ENCODE results near the gene SH2D3A.

DNA sequence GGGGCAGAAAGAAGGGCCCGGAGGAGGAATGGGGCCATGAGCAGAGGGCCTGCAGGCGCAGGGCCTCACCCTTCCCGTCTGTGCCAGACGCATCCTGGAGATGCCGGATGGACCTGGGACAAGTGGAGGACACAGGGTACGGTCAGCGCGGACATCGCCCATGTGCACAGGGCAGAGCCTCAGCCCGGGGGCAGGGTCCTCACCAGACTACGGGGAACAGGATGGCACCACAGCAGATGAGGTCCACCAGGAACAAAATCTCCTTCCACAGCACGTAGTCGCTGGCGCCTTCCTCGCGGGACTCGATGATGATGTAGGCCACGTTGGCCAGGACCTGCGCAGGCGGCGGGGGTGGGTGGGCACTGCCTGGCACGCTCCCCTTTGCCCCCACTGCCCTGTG, 35.4 kb downstream of the SH2D3A start:
- TF ChIP-seq, protein P1, sequence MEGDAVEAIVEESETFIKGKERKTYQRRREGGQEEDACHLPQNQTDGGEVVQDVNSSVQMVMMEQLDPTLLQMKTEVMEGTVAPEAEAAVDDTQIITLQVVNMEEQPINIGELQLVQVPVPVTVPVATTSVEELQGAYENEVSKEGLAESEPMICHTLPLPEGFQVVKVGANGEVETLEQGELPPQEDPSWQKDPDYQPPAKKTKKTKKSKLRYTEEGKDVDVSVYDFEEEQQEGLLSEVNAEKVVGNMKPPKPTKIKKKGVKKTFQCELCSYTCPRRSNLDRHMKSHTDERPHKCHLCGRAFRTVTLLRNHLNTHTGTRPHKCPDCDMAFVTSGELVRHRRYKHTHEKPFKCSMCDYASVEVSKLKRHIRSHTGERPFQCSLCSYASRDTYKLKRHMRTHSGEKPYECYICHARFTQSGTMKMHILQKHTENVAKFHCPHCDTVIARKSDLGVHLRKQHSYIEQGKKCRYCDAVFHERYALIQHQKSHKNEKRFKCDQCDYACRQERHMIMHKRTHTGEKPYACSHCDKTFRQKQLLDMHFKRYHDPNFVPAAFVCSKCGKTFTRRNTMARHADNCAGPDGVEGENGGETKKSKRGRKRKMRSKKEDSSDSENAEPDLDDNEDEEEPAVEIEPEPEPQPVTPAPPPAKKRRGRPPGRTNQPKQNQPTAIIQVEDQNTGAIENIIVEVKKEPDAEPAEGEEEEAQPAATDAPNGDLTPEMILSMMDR (conservative IDR thresholded peaks at IDR 0.05; ENCODE audit: low read depth, low read length) = no peak
- no peak for TF ChIP-seq EZH2 (IDR thresholded peaks at IDR 0.05; ENCODE audit: borderline replicate concordance, low read depth, low read length, poor library complexity, severe bottlenecking)

All from A673 (cell line).